Activated naive CD8-positive, alpha-beta T cell (primary cell): ENCODE results near the gene VEPH1.

Experiments used
- H3K27ac Mint-ChIP-seq: one replicate; pipeline ENCODE4 v1.8.0; 2021; ENCODE audit warnings: mixed read lengths
- H3K27me3 Mint-ChIP-seq: one replicate; pipeline ENCODE4 v1.8.0; 2021; ENCODE audit warnings: mixed read lengths
- H3K36me3 Mint-ChIP-seq: one replicate; pipeline ENCODE4 v1.8.0; 2021; ENCODE audit warnings: mixed read lengths
- H3K4me1 Mint-ChIP-seq: one replicate; pipeline ENCODE4 v1.8.0; 2021; ENCODE audit warnings: low read depth, mixed read lengths
- H3K4me3 Mint-ChIP-seq: one replicate; pipeline ENCODE4 v1.8.0; 2021; ENCODE audit warnings: mild to moderate bottlenecking, mixed read lengths
- H3K9me3 Mint-ChIP-seq: one replicate; pipeline ENCODE4 v1.8.0; 2021; ENCODE audit warnings: low read depth, mixed read lengths

VEPH1 gene

GRCh38 chr3:157502916-157503595 is at the start of gene VEPH1:
VEPH1 (minus strand) TSS chr3:157503416; CDS start chr3:157495349, 8,067 bp downstream.
- Mint-ChIP-seq H3K27me3 (peaks cover 28% of the 10 kb centered on the region), H3K4me1 (peaks cover 11% of the 10 kb centered on the region), H3K27ac (no peak within 1 kb of the TSS), H3K9me3 (no peaks in the 10 kb centered on the region), H3K36me3 (no peaks in the 10 kb centered on the region), H3K4me3 (no peak within 1 kb of the TSS)

- H3K36me3 Mint-ChIP-seq: no peaks in the 10 kb centered on the region
- H3K4me3 Mint-ChIP-seq: no peak overlapping the region
- H3K4me1 Mint-ChIP-seq: no peaks in the 10 kb centered on the region
Observed at GRCh38 chr3:157551961-157552360, 48.7 kb upstream of the VEPH1 start.

GRCh38 chr3:157549498-157549897 is 46.3 kb upstream of the VEPH1 start:
- Mint-ChIP-seq H3K36me3 (no peaks in the 10 kb centered on the region), H3K4me3 (no peak overlapping the region), H3K9me3 (peaks cover 8% of the 10 kb centered on the region), H3K4me1 (no peaks in the 10 kb centered on the region), H3K27me3 (peaks cover 7% of the 10 kb centered on the region), H3K27ac (no peak overlapping the region)

More at GRCh38 chr3:157551961-157552360, 48.7 kb upstream of the VEPH1 start:
- no peak overlapping the region for H3K27ac Mint-ChIP-seq
- H3K27me3 Mint-ChIP-seq: peaks cover 10% of the 10 kb centered on the region
- peaks cover 8% of the 10 kb centered on the region for H3K9me3 Mint-ChIP-seq

- H3K27ac Mint-ChIP-seq: no peak overlapping the region
- H3K9me3 Mint-ChIP-seq: no peaks in the 10 kb centered on the region
- H3K27me3 Mint-ChIP-seq: peaks cover 15% of the 10 kb centered on the region
- no peaks in the 10 kb centered on the region for H3K4me1 Mint-ChIP-seq
- no peaks in the 10 kb centered on the region for H3K36me3 Mint-ChIP-seq
- H3K4me3 Mint-ChIP-seq: no peak overlapping the region
Observed at GRCh38 chr3:157544501-157545130, 41.4 kb upstream of the VEPH1 start.

DNA sequence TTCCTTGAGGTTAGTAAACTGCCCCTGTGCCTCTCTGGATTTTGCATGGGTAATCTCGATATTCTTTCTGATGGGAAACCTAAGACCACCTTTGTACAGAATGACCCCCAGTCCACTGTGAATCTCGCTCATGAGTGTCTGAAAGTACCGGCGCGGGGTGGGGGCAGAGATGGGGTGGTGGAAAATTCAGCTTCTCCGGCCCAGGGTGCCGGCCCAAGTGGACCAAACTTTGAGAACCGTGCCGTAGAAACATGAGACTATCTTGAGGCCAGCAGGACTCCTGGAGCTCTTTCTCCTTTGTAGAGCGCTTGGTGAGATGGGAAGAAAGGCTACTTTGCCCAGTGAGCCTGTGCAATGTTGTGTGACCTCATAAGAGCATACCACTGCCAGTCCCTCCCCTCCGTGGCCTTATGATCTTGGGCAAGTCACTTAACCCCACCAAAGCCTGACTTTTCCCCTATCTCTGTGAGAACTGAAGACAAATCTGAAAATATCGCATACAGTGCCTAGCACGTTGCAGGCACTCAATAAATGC is 40.4 kb upstream of the VEPH1 start:
- no peak overlapping the region for H3K27ac Mint-ChIP-seq
- H3K9me3 Mint-ChIP-seq: no peaks in the 10 kb centered on the region
- H3K4me3 Mint-ChIP-seq: no peak overlapping the region
- peaks cover 15% of the 10 kb centered on the region for H3K27me3 Mint-ChIP-seq
- no peaks in the 10 kb centered on the region for H3K4me1 Mint-ChIP-seq
- no peaks in the 10 kb centered on the region for H3K36me3 Mint-ChIP-seq

DNA sequence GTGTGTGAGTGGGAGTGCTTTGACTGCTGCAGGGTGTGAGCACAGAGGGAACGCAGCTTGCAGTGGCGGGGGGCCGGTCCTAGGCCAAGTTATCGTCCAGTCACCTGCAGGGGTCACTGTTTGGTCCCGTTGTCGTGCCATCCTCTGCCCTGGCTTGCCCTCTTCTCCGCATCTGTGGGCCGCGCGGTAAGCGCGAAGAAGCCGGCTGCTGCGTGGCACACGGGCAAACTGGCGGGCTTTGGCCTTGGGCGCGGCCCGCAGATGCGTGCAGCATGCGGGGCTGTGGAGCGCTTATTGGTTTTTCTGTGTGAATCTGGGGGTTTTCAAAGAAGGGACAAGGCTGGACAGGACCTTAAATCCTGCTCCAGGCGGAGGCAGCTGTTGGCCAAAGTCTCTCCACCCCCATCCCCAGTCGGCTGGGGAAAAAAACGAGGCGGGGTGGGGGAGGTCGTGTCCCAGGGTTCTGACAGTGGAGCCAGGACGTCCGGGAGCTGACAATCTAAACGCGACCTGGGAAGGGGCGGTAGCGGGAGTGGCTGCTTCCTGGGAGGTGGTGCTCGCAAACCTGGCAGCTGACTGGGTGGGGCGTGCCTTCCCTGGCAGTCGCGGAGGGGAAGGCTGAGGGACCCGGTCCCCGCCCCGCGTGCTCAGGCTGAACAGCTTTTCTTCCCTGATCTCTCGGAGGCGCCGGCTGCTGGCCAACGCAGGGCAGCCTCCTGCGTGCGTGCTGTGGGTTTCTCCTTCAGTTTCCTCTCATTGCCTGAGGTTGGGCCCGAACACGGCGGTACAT is 39.7 kb upstream of the VEPH1 start:
- Mint-ChIP-seq H3K4me3 (no peak overlapping the region), H3K36me3 (no peaks in the 10 kb centered on the region)

GRCh38 chr3:157541506-157542236 is 38.5 kb upstream of the VEPH1 start:
- no peaks in the 10 kb centered on the region for H3K36me3 Mint-ChIP-seq
- H3K27me3 Mint-ChIP-seq: peaks cover 15% of the 10 kb centered on the region
- H3K27ac Mint-ChIP-seq: no peak overlapping the region
- H3K4me3 Mint-ChIP-seq: no peak overlapping the region
- H3K4me1 Mint-ChIP-seq: no peaks in the 10 kb centered on the region
- H3K9me3 Mint-ChIP-seq: no peaks in the 10 kb centered on the region

More for the DNA sequence above, 39.7 kb upstream of the VEPH1 start:
- Mint-ChIP-seq H3K9me3 (no peaks in the 10 kb centered on the region), H3K4me1 (no peaks in the 10 kb centered on the region), H3K27me3 (peaks cover 15% of the 10 kb centered on the region), H3K27ac (no peak overlapping the region)

- Mint-ChIP-seq H3K9me3 (no peaks in the 10 kb centered on the region), H3K36me3 (no peaks in the 10 kb centered on the region), H3K27me3 (peaks cover 15% of the 10 kb centered on the region), H3K4me1 (no peaks in the 10 kb centered on the region), H3K4me3 (no peak overlapping the region), H3K27ac (no peak overlapping the region)
Observed at GRCh38 chr3:157540656-157541055, 37.4 kb upstream of the VEPH1 start.

DNA sequence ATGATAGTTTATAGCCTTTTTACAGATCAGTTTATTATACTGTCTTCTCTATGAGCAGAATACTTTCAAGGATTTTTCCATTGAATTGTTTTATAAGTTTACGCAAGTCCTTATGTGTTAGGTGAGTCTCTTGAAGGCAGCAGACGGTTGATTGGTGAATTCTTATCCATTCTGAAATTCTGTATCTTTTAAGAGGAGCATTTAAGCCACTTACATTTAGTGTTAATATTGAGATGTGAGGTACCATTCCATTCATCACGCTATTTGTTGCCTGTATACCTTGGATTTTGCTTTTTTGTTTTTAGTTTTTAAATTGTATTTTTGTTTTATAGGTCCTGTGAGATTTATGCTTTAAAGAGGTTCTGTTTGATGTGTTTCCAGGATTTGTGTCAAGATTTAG is 32.5 kb upstream of the VEPH1 start:
- H3K4me1 Mint-ChIP-seq: no peaks in the 10 kb centered on the region
- H3K9me3 Mint-ChIP-seq: no peaks in the 10 kb centered on the region
- peaks cover 1% of the 10 kb centered on the region for H3K27me3 Mint-ChIP-seq
- H3K4me3 Mint-ChIP-seq: no peak overlapping the region
- no peak overlapping the region for H3K27ac Mint-ChIP-seq
- H3K36me3 Mint-ChIP-seq: no peaks in the 10 kb centered on the region

DNA sequence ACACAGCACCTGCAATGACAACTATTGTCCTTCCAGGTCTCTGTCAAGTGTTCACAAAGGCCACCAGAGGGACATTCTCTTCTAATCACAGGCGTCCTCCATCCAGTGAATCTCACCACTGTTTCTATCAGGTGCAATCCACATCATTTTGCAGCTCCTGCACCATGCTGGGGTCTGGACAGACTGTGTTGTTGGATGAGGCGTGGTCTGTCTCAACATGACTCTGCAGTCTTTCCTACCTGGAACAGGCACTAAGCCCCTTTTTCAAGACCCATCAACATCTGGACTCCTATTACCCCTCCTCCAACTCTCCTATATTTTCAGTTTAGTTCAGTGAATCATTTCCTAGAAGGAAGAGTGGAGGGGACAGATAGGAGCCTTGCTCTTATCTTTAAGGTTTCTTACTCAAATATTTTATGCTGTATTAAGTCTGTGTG is 31.5 kb upstream of the VEPH1 start:
- no peaks in the 10 kb centered on the region for H3K4me1 Mint-ChIP-seq
- no peaks in the 10 kb centered on the region for H3K36me3 Mint-ChIP-seq
- H3K4me3 Mint-ChIP-seq: no peak overlapping the region
- H3K9me3 Mint-ChIP-seq: no peaks in the 10 kb centered on the region
- H3K27ac Mint-ChIP-seq: no peak overlapping the region
- no peaks in the 10 kb centered on the region for H3K27me3 Mint-ChIP-seq

GRCh38 chr3:157533298-157534070 is 30.3 kb upstream of the VEPH1 start:
- no peaks in the 10 kb centered on the region for H3K9me3 Mint-ChIP-seq
- H3K4me3 Mint-ChIP-seq: no peak overlapping the region
- H3K27ac Mint-ChIP-seq: no peak overlapping the region
- no peaks in the 10 kb centered on the region for H3K4me1 Mint-ChIP-seq
- H3K27me3 Mint-ChIP-seq: no peaks in the 10 kb centered on the region
- H3K36me3 Mint-ChIP-seq: no peaks in the 10 kb centered on the region

GRCh38 chr3:157532529-157533297 is 29.5 kb upstream of the VEPH1 start:
- no peaks in the 10 kb centered on the region for H3K9me3 Mint-ChIP-seq

DNA sequence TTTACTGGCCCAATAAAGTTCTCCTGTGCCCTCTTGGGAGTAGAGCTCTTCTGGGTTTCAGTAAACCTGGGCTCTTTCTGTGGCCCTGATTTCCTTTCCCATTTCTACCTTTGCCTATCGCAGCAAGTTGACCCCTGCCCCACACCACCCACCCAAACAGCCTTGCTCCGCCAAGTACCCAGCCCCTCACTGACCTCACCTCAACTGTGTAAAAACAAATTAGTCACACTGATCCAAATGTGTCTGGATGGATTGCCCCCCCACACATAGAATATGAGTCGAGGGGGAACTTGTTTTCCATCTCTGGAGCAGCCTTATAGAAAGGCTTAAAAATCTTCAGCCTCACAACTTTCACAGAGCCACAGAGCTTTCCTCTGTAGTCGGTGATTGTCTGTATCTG is 28.6 kb upstream of the VEPH1 start:
- no peaks in the 10 kb centered on the region for H3K36me3 Mint-ChIP-seq
- no peaks in the 10 kb centered on the region for H3K4me1 Mint-ChIP-seq
- no peak overlapping the region for H3K4me3 Mint-ChIP-seq
- H3K27me3 Mint-ChIP-seq: no peaks in the 10 kb centered on the region
- H3K9me3 Mint-ChIP-seq: no peaks in the 10 kb centered on the region
- H3K27ac Mint-ChIP-seq: no peak overlapping the region

More at GRCh38 chr3:157532529-157533297, 29.5 kb upstream of the VEPH1 start:
- Mint-ChIP-seq H3K27ac (no peak overlapping the region), H3K27me3 (no peaks in the 10 kb centered on the region), H3K36me3 (no peaks in the 10 kb centered on the region), H3K4me1 (no peaks in the 10 kb centered on the region), H3K4me3 (no peak overlapping the region)
